ENCODE measurements around the gene AJUBA.
"Not testable (repeated sequence)": the region's sequence is repeated elsewhere in the genome, so short reads cannot be mapped to it uniquely, and the experiment has no call there.

Gene AJUBA

GRCh38 chr14:23006544-23007419, 24.4 kb upstream of the AJUBA start:
- Histone ChIP-seq H3K27ac (ENCODE audit: low read depth, low read length) (peak overlapping the region; percentile 93), H3K27me3 (ENCODE audit: control insufficient read depth in 5 of 5, insufficient read depth in 4 of 5, low read length in 5 of 5) (no peaks in the 10 kb centered on the region), H3K36me3 (ENCODE audit: control insufficient read depth in 5 of 5, insufficient read depth in 5 of 5, low read length in 5 of 5) (no peaks in the 10 kb centered on the region), H3K9me3 (ENCODE audit: control insufficient read depth in 5 of 5, low read length in 5 of 5) (no peaks in the 10 kb centered on the region), H3K4me3 (ENCODE audit: low read depth in 1 of 5, low read length in 5 of 5) (peak overlapping the region; percentile 87 to 92 (median 89)), H3K4me1 (ENCODE audit: control insufficient read depth in 5 of 5, insufficient read depth in 5 of 5, low read length in 5 of 5) (peaks cover 0 to 26% (median 23%) of the 10 kb centered on the region in 5 donors), H3K9ac (ENCODE audit: low read length in 5 of 5) (peak overlapping the region; percentile 67 to 92 (median 84))

DNA sequence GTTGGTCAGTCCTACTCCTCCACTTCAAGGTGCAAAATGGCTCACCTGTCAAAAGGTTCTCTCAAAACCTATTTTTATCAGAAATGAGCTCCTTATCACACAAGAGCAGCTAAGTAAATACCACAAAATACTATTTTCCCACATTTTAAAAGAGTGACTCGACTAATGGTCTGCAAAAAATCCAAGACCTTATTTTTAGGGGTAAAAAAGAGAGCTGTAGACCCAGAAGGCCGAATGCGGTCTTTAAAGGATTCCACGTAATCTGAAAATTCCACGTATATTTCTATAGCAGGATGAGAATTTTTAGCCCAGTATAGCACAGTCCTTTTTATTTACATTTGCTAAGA, 23.8 kb upstream of the AJUBA start:
- Histone ChIP-seq H3K27me3 (ENCODE audit: control insufficient read depth in 5 of 5, insufficient read depth in 4 of 5, low read length in 5 of 5) (no peaks in the 10 kb centered on the region), H3K9ac (ENCODE audit: low read length in 5 of 5) (peak overlapping the region in 4 of 5 donors; percentile 67 to 92 (median 85)), H3K9me3 (ENCODE audit: control insufficient read depth in 5 of 5, low read length in 5 of 5) (no peaks in the 10 kb centered on the region)

GRCh38 chr14:23005451-23006187, 23.3 kb upstream of the AJUBA start:
- H3K4me3 ChIP-seq (ENCODE audit: low read depth in 1 of 5, low read length in 5 of 5) = no peak overlapping the region
- H3K27ac ChIP-seq (ENCODE audit: low read depth, low read length) = no peak overlapping the region
- no peak overlapping the region for H3K9ac ChIP-seq (ENCODE audit: low read length in 5 of 5)
- no peaks in the 10 kb centered on the region for H3K27me3 ChIP-seq (ENCODE audit: control insufficient read depth in 5 of 5, insufficient read depth in 4 of 5, low read length in 5 of 5)
- H3K36me3 ChIP-seq (ENCODE audit: control insufficient read depth in 5 of 5, insufficient read depth in 5 of 5, low read length in 5 of 5) = no peaks in the 10 kb centered on the region
- H3K9me3 ChIP-seq (ENCODE audit: control insufficient read depth in 5 of 5, low read length in 5 of 5) = no peaks in the 10 kb centered on the region
- H3K4me1 ChIP-seq (ENCODE audit: control insufficient read depth in 5 of 5, insufficient read depth in 5 of 5, low read length in 5 of 5) = peaks cover 0 to 26% (median 23%) of the 10 kb centered on the region in 5 donors

More for the DNA sequence above, 23.8 kb upstream of the AJUBA start:
- H3K36me3 ChIP-seq (ENCODE audit: control insufficient read depth in 5 of 5, insufficient read depth in 5 of 5, low read length in 5 of 5) = no peaks in the 10 kb centered on the region
- H3K27ac ChIP-seq (ENCODE audit: low read depth, low read length) = peak overlapping the region; percentile 93
- peaks cover 0 to 26% (median 23%) of the 10 kb centered on the region in 5 donors for H3K4me1 ChIP-seq (ENCODE audit: control insufficient read depth in 5 of 5, insufficient read depth in 5 of 5, low read length in 5 of 5)
- peak overlapping the region; percentile 87 to 92 (median 89) for H3K4me3 ChIP-seq (ENCODE audit: low read depth in 1 of 5, low read length in 5 of 5)

DNA sequence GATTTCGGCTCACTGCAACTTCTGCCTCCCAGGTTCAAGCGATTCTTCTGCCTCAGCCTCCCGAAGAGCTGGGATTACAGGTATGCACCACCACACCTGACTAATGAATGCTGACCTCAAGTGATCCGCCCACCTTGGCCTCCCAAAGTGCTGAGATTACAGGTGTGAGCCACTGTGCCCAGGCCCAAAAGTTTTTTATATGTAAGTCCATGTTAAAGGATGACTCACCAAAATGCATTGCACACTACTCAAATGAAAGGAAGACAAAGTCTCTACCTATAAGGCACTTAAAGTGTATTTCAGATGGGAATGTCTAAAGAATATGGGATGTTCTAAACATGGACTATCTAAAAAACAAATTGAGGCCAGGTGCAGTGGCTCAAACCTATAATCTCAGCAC, 21.9 kb upstream of the AJUBA start:
- peaks cover 0 to 18% (median 16%) of the 10 kb centered on the region in 5 donors for H3K4me1 ChIP-seq (ENCODE audit: control insufficient read depth in 5 of 5, insufficient read depth in 5 of 5, low read length in 5 of 5)
- not testable (repeated sequence) for H3K9ac ChIP-seq (ENCODE audit: low read length in 5 of 5); H3K9me3 ChIP-seq (ENCODE audit: control insufficient read depth in 5 of 5, low read length in 5 of 5); H3K27ac ChIP-seq (ENCODE audit: low read depth, low read length); H3K36me3 ChIP-seq (ENCODE audit: control insufficient read depth in 5 of 5, insufficient read depth in 5 of 5, low read length in 5 of 5); H3K27me3 ChIP-seq (ENCODE audit: control insufficient read depth in 5 of 5, insufficient read depth in 4 of 5, low read length in 5 of 5); H3K4me3 ChIP-seq (ENCODE audit: low read depth in 1 of 5, low read length in 5 of 5)

DNA sequence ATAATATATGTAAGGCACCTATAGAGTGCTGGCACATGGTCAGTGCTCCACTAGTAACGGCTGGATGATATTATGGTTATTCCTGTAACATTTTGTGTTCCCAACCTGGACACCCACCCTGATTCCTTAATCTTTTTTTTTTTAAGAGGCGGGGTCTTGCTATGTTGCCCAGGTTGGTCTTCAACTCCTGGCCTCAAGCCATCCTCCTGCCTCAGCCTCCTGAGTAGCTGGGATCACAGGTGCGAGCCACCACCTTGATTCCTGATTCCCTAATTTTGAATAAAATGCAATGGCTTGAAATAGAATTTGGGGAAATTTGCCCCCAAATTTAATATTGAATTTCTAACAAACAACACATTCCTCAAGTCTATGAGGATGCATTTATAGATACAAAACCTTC, 20.2 kb upstream of the AJUBA start:
- Histone ChIP-seq H3K27ac (ENCODE audit: low read depth, low read length) (no peak overlapping the region), H3K27me3 (ENCODE audit: control insufficient read depth in 5 of 5, insufficient read depth in 4 of 5, low read length in 5 of 5) (no peaks in the 10 kb centered on the region), H3K4me3 (ENCODE audit: low read depth in 1 of 5, low read length in 5 of 5) (no peak overlapping the region), H3K9ac (ENCODE audit: low read length in 5 of 5) (no peak overlapping the region), H3K36me3 (ENCODE audit: control insufficient read depth in 5 of 5, insufficient read depth in 5 of 5, low read length in 5 of 5) (peaks cover 0 to 8% (median 4%) of the 10 kb centered on the region in 5 donors), H3K9me3 (ENCODE audit: control insufficient read depth in 5 of 5, low read length in 5 of 5) (no peaks in the 10 kb centered on the region), H3K4me1 (ENCODE audit: control insufficient read depth in 5 of 5, insufficient read depth in 5 of 5, low read length in 5 of 5) (peaks cover 0 to 15% (median 10%) of the 10 kb centered on the region in 5 donors)

DNA sequence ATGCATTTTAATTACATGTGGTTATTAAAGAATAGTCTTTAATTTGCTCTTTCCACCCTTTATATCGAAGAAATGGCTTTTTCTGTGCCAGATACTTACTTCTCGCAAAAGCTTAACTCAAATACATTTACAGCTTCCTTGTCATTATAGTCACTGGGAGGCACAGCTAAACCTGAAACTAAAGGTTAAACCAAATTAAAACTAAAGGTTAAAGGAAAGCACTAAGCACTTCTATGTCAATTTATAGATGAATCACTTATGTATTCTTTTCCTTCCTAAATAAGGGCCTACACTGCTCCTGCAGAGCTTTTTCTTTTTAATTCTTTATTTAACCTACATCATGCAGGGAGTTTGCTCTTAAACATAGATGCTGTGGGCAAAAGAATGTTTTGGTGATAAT, 18.5 kb upstream of the AJUBA start:
- no peaks in the 10 kb centered on the region for H3K9me3 ChIP-seq (ENCODE audit: control insufficient read depth in 5 of 5, low read length in 5 of 5)
- no peak overlapping the region for H3K9ac ChIP-seq (ENCODE audit: low read length in 5 of 5)
- H3K27ac ChIP-seq (ENCODE audit: low read depth, low read length) = no peak overlapping the region
- H3K4me3 ChIP-seq (ENCODE audit: low read depth in 1 of 5, low read length in 5 of 5) = no peak overlapping the region
- peaks cover 0 to under 1% (median 0%) of the 10 kb centered on the region in 5 donors for H3K4me1 ChIP-seq (ENCODE audit: control insufficient read depth in 5 of 5, insufficient read depth in 5 of 5, low read length in 5 of 5)
- peaks cover 0 to 11% (median 4%) of the 10 kb centered on the region in 5 donors for H3K36me3 ChIP-seq (ENCODE audit: control insufficient read depth in 5 of 5, insufficient read depth in 5 of 5, low read length in 5 of 5)
- no peaks in the 10 kb centered on the region for H3K27me3 ChIP-seq (ENCODE audit: control insufficient read depth in 5 of 5, insufficient read depth in 4 of 5, low read length in 5 of 5)

DNA sequence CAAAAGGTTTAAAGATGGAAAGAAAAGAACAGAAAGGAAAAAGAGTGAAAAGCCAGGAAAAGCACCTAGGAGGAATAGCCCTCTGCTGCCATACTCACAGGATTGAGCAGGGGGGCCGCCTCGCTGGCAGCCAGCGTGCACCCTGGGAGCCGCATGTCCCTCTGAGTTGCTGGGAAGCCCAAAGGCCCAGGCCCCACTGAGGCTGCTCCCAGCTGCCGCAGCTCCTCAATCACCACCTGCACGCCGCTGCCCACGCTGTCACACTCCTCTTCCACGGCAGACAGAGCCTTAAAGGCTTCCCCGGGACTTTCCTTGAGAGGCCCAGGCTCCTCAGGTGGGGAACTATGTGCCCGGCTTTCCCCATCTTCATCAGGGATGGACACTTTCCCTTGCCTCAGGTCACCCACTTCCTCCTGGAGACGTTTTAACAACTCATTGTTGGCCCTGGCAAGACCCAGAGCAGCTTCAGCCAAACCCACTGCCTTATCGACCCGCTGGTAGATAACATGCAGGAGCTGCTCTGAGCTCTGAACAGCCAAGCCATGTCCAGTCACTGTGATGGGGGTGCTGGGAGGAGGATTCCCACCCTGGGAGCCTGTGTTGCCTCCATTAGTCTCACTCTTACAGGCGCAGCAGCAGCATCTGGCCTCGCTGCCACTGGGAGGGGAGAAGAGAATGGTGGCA, 16.1 kb upstream of the AJUBA start:
- Histone ChIP-seq H3K4me3 (ENCODE audit: low read depth in 1 of 5, low read length in 5 of 5) (no peak overlapping the region), H3K36me3 (ENCODE audit: control insufficient read depth in 5 of 5, insufficient read depth in 5 of 5, low read length in 5 of 5) (peaks cover 0 to 14% (median 4%) of the 10 kb centered on the region in 5 donors), H3K27me3 (ENCODE audit: control insufficient read depth in 5 of 5, insufficient read depth in 4 of 5, low read length in 5 of 5) (no peaks in the 10 kb centered on the region), H3K27ac (ENCODE audit: low read depth, low read length) (no peak overlapping the region), H3K9ac (ENCODE audit: low read length in 5 of 5) (no peak overlapping the region), H3K9me3 (ENCODE audit: control insufficient read depth in 5 of 5, low read length in 5 of 5) (no peaks in the 10 kb centered on the region), H3K4me1 (ENCODE audit: control insufficient read depth in 5 of 5, insufficient read depth in 5 of 5, low read length in 5 of 5) (peaks cover 0 to 6% (median 4%) of the 10 kb centered on the region in 5 donors)

- Histone ChIP-seq H3K27ac (ENCODE audit: low read depth, low read length) (no peak overlapping the region), H3K9ac (ENCODE audit: low read length in 5 of 5) (no peak overlapping the region), H3K4me3 (ENCODE audit: low read depth in 1 of 5, low read length in 5 of 5) (no peak overlapping the region), H3K9me3 (ENCODE audit: control insufficient read depth in 5 of 5, low read length in 5 of 5) (no peaks in the 10 kb centered on the region), H3K36me3 (ENCODE audit: control insufficient read depth in 5 of 5, insufficient read depth in 5 of 5, low read length in 5 of 5) (peaks cover 0 to 14% (median 4%) of the 10 kb centered on the region in 5 donors), H3K4me1 (ENCODE audit: control insufficient read depth in 5 of 5, insufficient read depth in 5 of 5, low read length in 5 of 5) (peaks cover 0 to 6% (median 4%) of the 10 kb centered on the region in 5 donors), H3K27me3 (ENCODE audit: control insufficient read depth in 5 of 5, insufficient read depth in 4 of 5, low read length in 5 of 5) (no peaks in the 10 kb centered on the region)
Observed at GRCh38 chr14:22997676-22998323, 15.4 kb upstream of the AJUBA start.

- no peak overlapping the region for H3K27ac ChIP-seq (ENCODE audit: low read depth, low read length)
- no peaks in the 10 kb centered on the region for H3K27me3 ChIP-seq (ENCODE audit: control insufficient read depth in 5 of 5, insufficient read depth in 4 of 5, low read length in 5 of 5)
- H3K4me1 ChIP-seq (ENCODE audit: control insufficient read depth in 5 of 5, insufficient read depth in 5 of 5, low read length in 5 of 5) = peaks cover 0 to 6% (median 4%) of the 10 kb centered on the region in 5 donors
- H3K9me3 ChIP-seq (ENCODE audit: control insufficient read depth in 5 of 5, low read length in 5 of 5) = no peaks in the 10 kb centered on the region
- no peak overlapping the region for H3K9ac ChIP-seq (ENCODE audit: low read length in 5 of 5)
- H3K4me3 ChIP-seq (ENCODE audit: low read depth in 1 of 5, low read length in 5 of 5) = no peak overlapping the region
- H3K36me3 ChIP-seq (ENCODE audit: control insufficient read depth in 5 of 5, insufficient read depth in 5 of 5, low read length in 5 of 5) = peaks cover 0 to 14% (median 4%) of the 10 kb centered on the region in 5 donors
Observed at GRCh38 chr14:22996768-22997654, 14.7 kb upstream of the AJUBA start.

All from subcutaneous abdominal adipose tissue (tissue), 5 donors.